ENCODE results near the gene PRDX2. TPM values are rescaled to one million over a fixed set of nuclear protein-coding genes. Genes with fewer than 3 reads are reported as not detected.

The PRDX2 gene
- total and polyA plus RNA-seq, 2 experiments from 2014 or later, result 346 to 465 TPM

DNA sequence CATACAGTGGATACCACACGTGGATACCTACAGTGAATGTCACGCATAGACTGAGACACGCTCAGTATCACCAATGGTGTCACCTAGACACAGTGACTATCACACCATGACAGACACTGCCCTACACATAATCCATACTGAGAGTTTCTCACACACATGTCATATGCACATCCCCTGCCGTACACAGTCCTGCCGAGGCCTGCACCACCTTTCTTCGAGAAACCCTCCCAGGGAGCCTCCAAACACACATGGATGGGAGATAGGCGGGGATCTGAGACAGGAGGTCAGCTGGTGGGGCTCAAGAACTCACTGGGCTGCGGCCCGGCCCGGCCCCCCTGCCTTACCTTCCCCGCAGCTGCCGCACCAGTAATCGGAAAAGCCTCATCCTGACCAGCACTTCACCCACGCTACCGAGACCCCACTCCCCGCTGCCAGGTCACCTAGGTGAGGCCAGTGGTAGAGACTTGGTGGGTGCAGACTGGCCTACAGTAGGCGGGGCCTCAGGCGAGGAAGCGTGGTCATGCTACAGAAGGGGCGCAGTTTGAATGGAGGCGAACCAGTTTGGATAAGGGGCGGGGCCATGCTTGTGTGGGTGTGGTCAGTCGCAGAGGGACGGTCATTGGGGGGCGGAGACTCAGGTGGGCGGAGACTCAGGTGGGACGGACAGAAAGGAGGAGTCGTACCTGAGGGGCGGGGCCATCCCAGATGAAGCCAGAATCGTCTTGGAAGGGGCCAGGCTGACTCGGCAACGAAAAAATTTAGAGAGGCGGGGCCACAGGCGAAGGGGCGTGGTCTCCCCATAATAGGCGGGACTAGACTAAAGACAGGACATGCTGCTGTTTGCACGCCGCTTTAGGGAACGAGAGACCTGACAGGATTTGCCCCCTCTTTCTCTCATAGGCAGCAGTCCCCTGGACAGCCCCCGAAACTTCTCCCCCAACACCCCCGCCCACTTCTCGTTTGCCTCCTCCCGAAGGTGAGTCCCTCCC is 38.8 kb upstream of the PRDX2 start:
- TF ChIP-seq, protein P1, sequence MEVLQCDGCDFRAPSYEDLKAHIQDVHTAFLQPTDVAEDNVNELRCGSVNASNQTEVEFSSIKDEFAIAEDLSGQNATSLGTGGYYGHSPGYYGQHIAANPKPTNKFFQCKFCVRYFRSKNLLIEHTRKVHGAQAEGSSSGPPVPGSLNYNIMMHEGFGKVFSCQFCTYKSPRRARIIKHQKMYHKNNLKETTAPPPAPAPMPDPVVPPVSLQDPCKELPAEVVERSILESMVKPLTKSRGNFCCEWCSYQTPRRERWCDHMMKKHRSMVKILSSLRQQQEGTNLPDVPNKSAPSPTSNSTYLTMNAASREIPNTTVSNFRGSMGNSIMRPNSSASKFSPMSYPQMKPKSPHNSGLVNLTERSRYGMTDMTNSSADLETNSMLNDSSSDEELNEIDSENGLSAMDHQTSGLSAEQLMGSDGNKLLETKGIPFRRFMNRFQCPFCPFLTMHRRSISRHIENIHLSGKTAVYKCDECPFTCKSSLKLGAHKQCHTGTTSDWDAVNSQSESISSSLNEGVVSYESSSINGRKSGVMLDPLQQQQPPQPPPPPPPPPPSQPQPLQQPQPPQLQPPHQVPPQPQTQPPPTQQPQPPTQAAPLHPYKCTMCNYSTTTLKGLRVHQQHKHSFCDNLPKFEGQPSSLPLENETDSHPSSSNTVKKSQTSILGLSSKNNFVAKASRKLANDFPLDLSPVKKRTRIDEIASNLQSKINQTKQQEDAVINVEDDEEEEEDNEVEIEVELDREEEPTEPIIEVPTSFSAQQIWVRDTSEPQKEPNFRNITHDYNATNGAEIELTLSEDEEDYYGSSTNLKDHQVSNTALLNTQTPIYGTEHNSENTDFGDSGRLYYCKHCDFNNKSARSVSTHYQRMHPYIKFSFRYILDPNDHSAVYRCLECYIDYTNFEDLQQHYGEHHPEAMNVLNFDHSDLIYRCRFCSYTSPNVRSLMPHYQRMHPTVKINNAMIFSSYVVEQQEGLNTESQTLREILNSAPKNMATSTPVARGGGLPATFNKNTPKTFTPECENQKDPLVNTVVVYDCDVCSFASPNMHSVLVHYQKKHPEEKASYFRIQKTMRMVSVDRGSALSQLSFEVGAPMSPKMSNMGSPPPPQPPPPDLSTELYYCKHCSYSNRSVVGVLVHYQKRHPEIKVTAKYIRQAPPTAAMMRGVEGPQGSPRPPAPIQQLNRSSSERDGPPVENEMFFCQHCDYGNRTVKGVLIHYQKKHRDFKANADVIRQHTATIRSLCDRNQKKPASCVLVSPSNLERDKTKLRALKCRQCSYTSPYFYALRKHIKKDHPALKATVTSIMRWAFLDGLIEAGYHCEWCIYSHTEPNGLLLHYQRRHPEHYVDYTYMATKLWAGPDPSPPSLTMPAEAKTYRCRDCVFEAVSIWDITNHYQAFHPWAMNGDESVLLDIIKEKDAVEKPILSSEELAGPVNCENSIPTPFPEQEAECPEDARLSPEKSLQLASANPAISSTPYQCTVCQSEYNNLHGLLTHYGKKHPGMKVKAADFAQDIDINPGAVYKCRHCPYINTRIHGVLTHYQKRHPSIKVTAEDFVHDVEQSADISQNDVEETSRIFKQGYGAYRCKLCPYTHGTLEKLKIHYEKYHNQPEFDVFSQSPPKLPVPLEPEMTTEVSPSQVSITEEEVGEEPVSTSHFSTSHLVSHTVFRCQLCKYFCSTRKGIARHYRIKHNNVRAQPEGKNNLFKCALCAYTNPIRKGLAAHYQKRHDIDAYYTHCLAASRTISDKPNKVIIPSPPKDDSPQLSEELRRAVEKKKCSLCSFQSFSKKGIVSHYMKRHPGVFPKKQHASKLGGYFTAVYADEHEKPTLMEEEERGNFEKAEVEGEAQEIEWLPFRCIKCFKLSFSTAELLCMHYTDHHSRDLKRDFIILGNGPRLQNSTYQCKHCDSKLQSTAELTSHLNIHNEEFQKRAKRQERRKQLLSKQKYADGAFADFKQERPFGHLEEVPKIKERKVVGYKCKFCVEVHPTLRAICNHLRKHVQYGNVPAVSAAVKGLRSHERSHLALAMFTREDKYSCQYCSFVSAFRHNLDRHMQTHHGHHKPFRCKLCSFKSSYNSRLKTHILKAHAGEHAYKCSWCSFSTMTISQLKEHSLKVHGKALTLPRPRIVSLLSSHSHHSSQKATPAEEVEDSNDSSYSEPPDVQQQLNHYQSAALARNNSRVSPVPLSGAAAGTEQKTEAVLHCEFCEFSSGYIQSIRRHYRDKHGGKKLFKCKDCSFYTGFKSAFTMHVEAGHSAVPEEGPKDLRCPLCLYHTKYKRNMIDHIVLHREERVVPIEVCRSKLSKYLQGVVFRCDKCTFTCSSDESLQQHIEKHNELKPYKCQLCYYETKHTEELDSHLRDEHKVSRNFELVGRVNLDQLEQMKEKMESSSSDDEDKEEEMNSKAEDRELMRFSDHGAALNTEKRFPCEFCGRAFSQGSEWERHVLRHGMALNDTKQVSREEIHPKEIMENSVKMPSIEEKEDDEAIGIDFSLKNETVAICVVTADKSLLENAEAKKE (CRISPR knock-in tag; IDR thresholded peaks at IDR 0.05), result no peak
- TF ChIP-seq ZNF331 (CRISPR knock-in tag; IDR thresholded peaks at IDR 0.05; ENCODE audit: low read depth) (no peak), NANOG (IDR thresholded peaks at IDR 0.05; ENCODE audit: borderline replicate concordance) (no peak)
- TF ChIP-seq, protein P2, sequence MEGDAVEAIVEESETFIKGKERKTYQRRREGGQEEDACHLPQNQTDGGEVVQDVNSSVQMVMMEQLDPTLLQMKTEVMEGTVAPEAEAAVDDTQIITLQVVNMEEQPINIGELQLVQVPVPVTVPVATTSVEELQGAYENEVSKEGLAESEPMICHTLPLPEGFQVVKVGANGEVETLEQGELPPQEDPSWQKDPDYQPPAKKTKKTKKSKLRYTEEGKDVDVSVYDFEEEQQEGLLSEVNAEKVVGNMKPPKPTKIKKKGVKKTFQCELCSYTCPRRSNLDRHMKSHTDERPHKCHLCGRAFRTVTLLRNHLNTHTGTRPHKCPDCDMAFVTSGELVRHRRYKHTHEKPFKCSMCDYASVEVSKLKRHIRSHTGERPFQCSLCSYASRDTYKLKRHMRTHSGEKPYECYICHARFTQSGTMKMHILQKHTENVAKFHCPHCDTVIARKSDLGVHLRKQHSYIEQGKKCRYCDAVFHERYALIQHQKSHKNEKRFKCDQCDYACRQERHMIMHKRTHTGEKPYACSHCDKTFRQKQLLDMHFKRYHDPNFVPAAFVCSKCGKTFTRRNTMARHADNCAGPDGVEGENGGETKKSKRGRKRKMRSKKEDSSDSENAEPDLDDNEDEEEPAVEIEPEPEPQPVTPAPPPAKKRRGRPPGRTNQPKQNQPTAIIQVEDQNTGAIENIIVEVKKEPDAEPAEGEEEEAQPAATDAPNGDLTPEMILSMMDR (conservative IDR thresholded peaks at IDR 0.05; ENCODE audit: low read depth in 2 of 2), result no peak
- Histone ChIP-seq H3K4me2 (peak overlapping the region; percentile 94), H3K4me3 (peak overlapping the region; percentile 92), H3K27me3 (ENCODE audit: insufficient read depth) (peaks cover 2% of the 10 kb centered on the region; the same call in 1 of the 2 replicates), H3K4me1 (ENCODE audit: insufficient read depth) (peaks cover 25% of the 10 kb centered on the region), H2AFZ (no peak overlapping the region), H3F3A (replicated peaks; ENCODE audit: low read depth) (peaks cover 45% of the 10 kb centered on the region), H4K20me1 (replicated peaks; ENCODE audit: insufficient read depth) (peaks cover 11% of the 10 kb centered on the region), H3K36me3 (ENCODE audit: insufficient read depth) (no peaks in the 10 kb centered on the region), H3K79me2 (replicated peaks; ENCODE audit: insufficient read depth) (peaks cover 8% of the 10 kb centered on the region), H3K27ac (ENCODE audit: low read depth) (peak overlapping the region; percentile 78), H3K9me2 (ENCODE audit: insufficient read depth) (no peaks in the 10 kb centered on the region)
- ATAC-seq (peak; percentile 59), DNase-seq (ENCODE audit: low spot score) (peak; percentile 98)
- peaks cover 40% of the 10 kb centered on the region for H3K4me1 Mint-ChIP-seq
- H3K4me3 Mint-ChIP-seq, result peak overlapping the region; percentile 79
- peaks cover 19% of the 10 kb centered on the region for H3K27me3 Mint-ChIP-seq (ENCODE audit: insufficient read depth, low read depth, poor library complexity)
- no peaks in the 10 kb centered on the region; the same call in 2 of the 3 replicates for H3K9me3 Mint-ChIP-seq
- H3K36me3 Mint-ChIP-seq (ENCODE audit: low read depth), result peaks cover 9% of the 10 kb centered on the region; the same call in 1 of the 3 replicates
- H3K27ac Mint-ChIP-seq, result peak overlapping the region; percentile 98
